HepG2 (cell line): ENCODE data around the gene INSL6. TPM values are rescaled to one million over a fixed set of nuclear protein-coding genes. Genes with fewer than 3 reads are reported as not detected.

ENCODE experiments used
- ATAC-seq: fragments of 200-7000 bp; cut with Tn5 transposase; 3 replicates; pipeline ENCODE4 v1.9.1; 2020; ENCODE audit warnings: mild to moderate bottlenecking, moderate library complexity
- BruUV-seq: library from RNA; stranded (reverse); fragments of 400-500 nt; replicated peaks from 2 replicates; lab custom pipeline; 2021; lab: Mats Ljungman, UMichigan
- CTCF ChIA-PET: fragments of 300-600 bp; formaldehyde crosslinking; extraction: SDS; loops from one replicate; lab custom pipeline; 2021; ENCODE audit warnings: low total read pairs, inconsistent platforms, low intra/inter-chr PET ratio; lab: Yijun Ruan, JAX
- POLR2A ChIA-PET: fragments of 350-600 bp; sonication (Branson Sonifier 250); formaldehyde crosslinking; loops from one replicate; lab custom pipeline; 2020; ENCODE audit warnings: antibody characterized with exemption, inconsistent platforms; lab: Yijun Ruan, JAX
- DNase-seq: peaks from one replicate; pipeline ENCODE4 v3.0.0-alpha.2; 2015; ENCODE audit warnings: low spot score
- FAIRE-seq: peaks from 3 replicates; lab custom pipeline; 2011; peaks lifted over from hg19 to GRCh38; lab: Jason Lieb, UNC
- H2AFZ ChIP-seq: one replicate; pipeline ENCODE4 v1.6.1; 2011; ENCODE audit warnings: low read length, inconsistent platforms
- H3K27ac ChIP-seq: fragments of 300-600 bp; 3 replicates; pipeline ENCODE4 v1.8.0; 2011; ENCODE audit warnings: mixed run types, mild to moderate bottlenecking, mixed read lengths, low read length, inconsistent platforms; ENCODE audit not compliant: insufficient read depth; ENCODE audit errors: extremely low read length
- H3K27me3 ChIP-seq, 2 experiments: fragments of 200-600 bp in 1 of 2; 2 replicates in 1 of 2; 3 replicates in 1 of 2; pipeline versions ENCODE4 v1.6.0 to v1.8.0; 2011; ENCODE audit warnings: low read length in 2 of 2, mild to moderate bottlenecking in 2 of 2, moderate library complexity in 2 of 2, inconsistent platforms in 1 of 2; ENCODE audit not compliant: insufficient read depth in 2 of 2, control insufficient read depth in 1 of 2
- H3K36me3 ChIP-seq, 2 experiments: fragments of 200-600 bp in 1 of 2; replicated peaks in 1 of 2; 2 replicates in 1 of 2; 3 replicates in 1 of 2; pipeline versions ENCODE4 v1.5.1 to v1.8.0; 2011; ENCODE audit warnings: low read length in 2 of 2, inconsistent platforms in 1 of 2; ENCODE audit not compliant: insufficient read depth in 2 of 2, control insufficient read depth in 1 of 2
- H3K4me1 ChIP-seq: 2 replicates; pipeline ENCODE4 v1.5.1; 2012; ENCODE audit warnings: low read length, inconsistent platforms; ENCODE audit not compliant: insufficient read depth
- H3K4me2 ChIP-seq: 2 replicates; pipeline ENCODE4 v1.6.0; 2011; ENCODE audit warnings: low read depth, low read length, inconsistent platforms
- H3K4me3 ChIP-seq, 3 experiments: fragments of 200-600 bp in 1 of 3; sonication (generic), shearing (Covaris generic) in 1 of 3; replicated peaks in 1 of 3; 2 replicates each; pipeline ENCODE4 v1.5.1; 2011 to 2016; ENCODE audit warnings: low read length in 3 of 3, inconsistent platforms in 2 of 3, low read depth in 2 of 3, mild to moderate bottlenecking in 2 of 3, control low read depth in 1 of 3, mixed read lengths in 1 of 3; ENCODE audit not compliant: insufficient read depth in 1 of 3
- H3K79me2 ChIP-seq: one replicate; pipeline ENCODE4 v1.6.1; 2011; ENCODE audit warnings: low read length, inconsistent platforms; ENCODE audit not compliant: insufficient read depth
- H3K9ac ChIP-seq: 2 replicates; pipeline ENCODE4 v1.6.0; 2011; ENCODE audit warnings: mild to moderate bottlenecking, low read depth, low read length, inconsistent platforms; ENCODE audit not compliant: insufficient read depth
- H3K9me3 ChIP-seq: 2 replicates; pipeline ENCODE4 v1.5.1; 2012; ENCODE audit warnings: mild to moderate bottlenecking, low read length
- H4K20me1 ChIP-seq: 2 replicates; pipeline ENCODE4 v1.6.0; 2011; ENCODE audit warnings: inconsistent platforms, mild to moderate bottlenecking, low read length, moderate library complexity; ENCODE audit not compliant: insufficient read depth
- ATF7 ChIP-seq, 2 experiments: fragments of 450-650 bp in 1 of 2; sonication (generic) in 1 of 2; formaldehyde crosslinking in 1 of 2; IDR thresholded peaks; 2 replicates each; pipeline versions ENCODE4 v1.4.0 to v1.6.1; 2016 to 2020; ENCODE audit warnings: antibody characterized with exemption in 1 of 2, mild to moderate bottlenecking in 1 of 2, missing genetic modification reagents in 1 of 2
- CREB1 ChIP-seq, 2 experiments: fragments of 450-650 bp in 1 of 2; IDR thresholded peaks; 2 replicates each; pipeline ENCODE4 v1.6.1; 2016 to 2017; ENCODE audit warnings: control low read depth in 1 of 2, mild to moderate bottlenecking in 1 of 2, missing compliant biosample characterization in 1 of 2, missing genetic modification characterization in 1 of 2
- DPF2 ChIP-seq: sonication (generic); formaldehyde crosslinking; IDR thresholded peaks from 2 replicates; pipeline ENCODE4 v1.4.0; 2020; ENCODE audit warnings: mild to moderate bottlenecking, low read depth, missing genetic modification reagents, borderline replicate concordance
- GABPA ChIP-seq, 2 experiments: IDR thresholded peaks; 2 replicates each; pipeline ENCODE4 v1.6.1; 2011 to 2016; ENCODE audit warnings: low read depth in 2 of 2, low read length in 1 of 2, missing biosample characterization in 1 of 2, missing genetic modification characterization in 1 of 2
- HHEX ChIP-seq: IDR thresholded peaks from 2 replicates; pipeline ENCODE4 v1.6.1; 2016; ENCODE audit warnings: control low read depth
- ONECUT2 ChIP-seq: sonication (generic); formaldehyde crosslinking; IDR thresholded peaks from 2 replicates; pipeline ENCODE4 v1.4.0; 2020; ENCODE audit warnings: missing genetic modification reagents
- RARA ChIP-seq: IDR thresholded peaks from 2 replicates; pipeline ENCODE4 v1.6.1; 2016; ENCODE audit warnings: missing genetic modification reagents, missing compliant biosample characterization
- THYN1 ChIP-seq: sonication (generic); formaldehyde crosslinking; IDR thresholded peaks from 2 replicates; pipeline ENCODE4 v1.8.1; 2023; ENCODE audit warnings: low read depth, mild to moderate bottlenecking, moderate library complexity, missing genetic modification reagents, borderline replicate concordance
- ZNF614 ChIP-seq: IDR thresholded peaks from 2 replicates; pipeline ENCODE4 v1.6.1; 2018; ENCODE audit warnings: missing biosample characterization, missing genetic modification reagents, inconsistent platforms, borderline replicate concordance
- WGBS: methylation state at CpG from one replicate; pipeline ENCODE4 v1.1.6; 2017; ENCODE audit warnings: low lambda C conversion rate; 5-methylcytosine and 5-hydroxymethylcytosine counted together
- in situ Hi-C: cut with HindIII; loops from 2 replicates; pipeline ENCODE4 v1.10.0; 2017; ENCODE audit warnings: low pct_unique_long_range_greater_than_20kb; ENCODE audit not compliant: extremely low pct_ligation_motif_present
- intact Hi-C: fragments of 100-400 bp; cut with micrococcal nuclease; formaldehyde crosslinking; loops from one replicate; pipeline ENCODE4 v1.10.0; 2022; ENCODE audit not compliant: unreplicated experiment
- polyA plus RNA-seq, 8 experiments: library from polyadenylated mRNA; depleted of rRNA in 3 of 8; stranded (reverse) in 7 of 8; unstranded in 1 of 8; fragments of >200 nt; fragmentation: Illumina TruSeq in 4 of 8; extraction: Trizol in 4 of 8; gene quantifications; 2 replicates each; pipeline versions ENCODE4 v1.2.1 to v1.2.3, GENCODE V29; 2011 to 2016; ENCODE audit warnings: low read depth in 4 of 8, missing spikeins in 1 of 8, mixed read lengths in 1 of 8; ENCODE audit not compliant: insufficient read depth in 1 of 8
- total RNA-seq, 5 experiments: library from RNA; depleted of rRNA; stranded (reverse); fragments of >200 nt; fragmentation: Illumina TruSeq; extraction: Trizol; gene quantifications; 2 replicates each; pipeline ENCODE4 v1.2.3, GENCODE V29; 2016; ENCODE audit warnings: low read depth in 1 of 5
- TF ChIP-seq, protein P1 (sequence below): sonication (generic); formaldehyde crosslinking; IDR thresholded peaks from 2 replicates; pipeline ENCODE4 v1.8.0; 2022; ENCODE audit warnings: mild to moderate bottlenecking, missing genetic modification reagents; ENCODE audit not compliant: insufficient replicate concordance

The INSL6 gene
- total and polyA plus RNA-seq, 2 of the 13 experiments (the other 11 are each of a cell fraction or from before 2014, with no cell fraction given), result not detected

DNA sequence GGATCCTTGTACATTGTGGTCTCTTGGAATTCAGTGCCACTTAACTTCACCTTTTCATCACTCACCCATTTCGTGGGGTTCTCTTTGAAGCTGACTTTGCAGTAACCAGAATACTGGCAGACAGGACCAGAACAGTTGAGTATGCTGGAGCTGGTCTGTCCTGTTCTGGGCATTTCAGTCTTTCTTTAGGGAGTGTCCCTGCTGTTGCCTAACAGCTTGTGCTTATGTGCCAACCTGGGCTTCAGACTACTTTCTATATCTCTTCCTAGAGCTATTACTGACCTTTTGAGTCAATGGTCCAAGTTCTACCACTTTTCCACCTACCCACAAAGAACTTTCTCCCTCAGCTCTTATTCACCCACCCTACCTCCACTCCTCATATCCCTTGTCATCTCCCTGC, 10.0 kb upstream of the INSL6 start (continued):
- TF ChIP-seq THYN1 (no peak), ZNF614 (CRISPR knock-in tag) (no peak), DPF2 (no peak)

DNA sequence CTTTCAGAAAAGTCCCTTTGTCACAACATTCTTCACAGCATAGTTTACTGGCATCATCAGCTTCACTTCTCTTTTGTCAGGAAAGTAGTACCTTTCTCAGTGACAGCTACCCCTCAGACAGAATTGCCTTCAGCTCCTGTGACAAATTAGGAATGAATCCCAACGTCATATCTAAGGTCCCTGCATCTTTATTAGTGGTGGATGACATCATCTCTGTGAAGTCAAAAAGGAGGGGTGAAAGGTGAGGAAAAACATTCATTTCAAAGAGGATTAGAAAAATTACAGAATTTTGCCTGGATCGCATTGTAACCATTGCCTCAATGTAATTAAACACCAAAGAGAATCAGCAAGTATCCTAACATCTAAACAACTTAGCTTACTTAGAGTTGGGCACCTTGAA, 7.9 kb upstream of the INSL6 start:
- ATAC-seq (no peak), FAIRE-seq (no peak)
- in situ Hi-C loops (no loop called here), intact Hi-C loops (no loop called here)
- Histone ChIP-seq H3K9ac (no peak overlapping the region), H3K4me1 (no peaks in the 10 kb centered on the region), H3K36me3 (no peaks in the 10 kb centered on the region), H3K79me2 (no peaks in the 10 kb centered on the region), H3K27me3 (peaks cover 0 to 8% of the 10 kb centered on the region in 2 experiments; a peak in 1 of 5 replicates), H2AFZ (no peak overlapping the region), H3K4me3 (no peak overlapping the region), H3K4me2 (no peak overlapping the region), H3K27ac (no peak overlapping the region)
- ChIA-PET POLR2A (no interaction called here), CTCF (no interaction called here)
- no TSS peak for BruUV-seq
- WGBS, result 22% methylated on average over 2 of the region's 2 CpGs
- TF ChIP-seq RARA (CRISPR knock-in tag) (no peak), GABPA (IDR thresholded peaks at IDR 0.05; ENCODE audit: low read depth, low read length) (no peak), GABPA (CRISPR knock-in tag; IDR thresholded peaks at IDR 0.05; ENCODE audit: low read depth) (no peak), ATF7 (IDR thresholded peaks at IDR 0.05) (peak; percentile 78), ATF7 (CRISPR knock-in tag; IDR thresholded peaks at IDR 0.05) (no peak), ONECUT2 (CRISPR knock-in tag) (no peak), CREB1 (IDR thresholded peaks at IDR 0.05) (peak; percentile 38; the same call in 1 of the 2 replicates), CREB1 (CRISPR knock-in tag; IDR thresholded peaks at IDR 0.05) (no peak), HHEX (no peak)
- TF ChIP-seq, protein P1, sequence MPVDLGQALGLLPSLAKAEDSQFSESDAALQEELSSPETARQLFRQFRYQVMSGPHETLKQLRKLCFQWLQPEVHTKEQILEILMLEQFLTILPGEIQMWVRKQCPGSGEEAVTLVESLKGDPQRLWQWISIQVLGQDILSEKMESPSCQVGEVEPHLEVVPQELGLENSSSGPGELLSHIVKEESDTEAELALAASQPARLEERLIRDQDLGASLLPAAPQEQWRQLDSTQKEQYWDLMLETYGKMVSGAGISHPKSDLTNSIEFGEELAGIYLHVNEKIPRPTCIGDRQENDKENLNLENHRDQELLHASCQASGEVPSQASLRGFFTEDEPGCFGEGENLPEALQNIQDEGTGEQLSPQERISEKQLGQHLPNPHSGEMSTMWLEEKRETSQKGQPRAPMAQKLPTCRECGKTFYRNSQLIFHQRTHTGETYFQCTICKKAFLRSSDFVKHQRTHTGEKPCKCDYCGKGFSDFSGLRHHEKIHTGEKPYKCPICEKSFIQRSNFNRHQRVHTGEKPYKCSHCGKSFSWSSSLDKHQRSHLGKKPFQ, result no peak
- TF ChIP-seq, all 625 proteins: peak for 2
- Histone ChIP-seq H3K9me3 (no peaks in the 10 kb centered on the region), H4K20me1 (no peaks in the 10 kb centered on the region)
- no peak for DNase-seq
